GM20431 (cell line): ENCODE measurements around the gene POLDIP2.

Experiments used
- in situ Hi-C: fragments of 300-500 bp; cut with MseI, MboI; formaldehyde crosslinking; loops from one replicate; pipeline ENCODE4 v1.15.0; 2020; ENCODE audit warnings: low sequenced_read_pairs; ENCODE audit not compliant: unreplicated experiment

The POLDIP2 gene

GRCh38 chr17:28320215-28321061 lies 36.9 kb downstream of the POLDIP2 start:
- in situ Hi-C loops = no loop called here

- in situ Hi-C loops = no loop called here
Measured at GRCh38 chr17:28319598-28319935, 37.8 kb downstream of the POLDIP2 start.

DNA sequence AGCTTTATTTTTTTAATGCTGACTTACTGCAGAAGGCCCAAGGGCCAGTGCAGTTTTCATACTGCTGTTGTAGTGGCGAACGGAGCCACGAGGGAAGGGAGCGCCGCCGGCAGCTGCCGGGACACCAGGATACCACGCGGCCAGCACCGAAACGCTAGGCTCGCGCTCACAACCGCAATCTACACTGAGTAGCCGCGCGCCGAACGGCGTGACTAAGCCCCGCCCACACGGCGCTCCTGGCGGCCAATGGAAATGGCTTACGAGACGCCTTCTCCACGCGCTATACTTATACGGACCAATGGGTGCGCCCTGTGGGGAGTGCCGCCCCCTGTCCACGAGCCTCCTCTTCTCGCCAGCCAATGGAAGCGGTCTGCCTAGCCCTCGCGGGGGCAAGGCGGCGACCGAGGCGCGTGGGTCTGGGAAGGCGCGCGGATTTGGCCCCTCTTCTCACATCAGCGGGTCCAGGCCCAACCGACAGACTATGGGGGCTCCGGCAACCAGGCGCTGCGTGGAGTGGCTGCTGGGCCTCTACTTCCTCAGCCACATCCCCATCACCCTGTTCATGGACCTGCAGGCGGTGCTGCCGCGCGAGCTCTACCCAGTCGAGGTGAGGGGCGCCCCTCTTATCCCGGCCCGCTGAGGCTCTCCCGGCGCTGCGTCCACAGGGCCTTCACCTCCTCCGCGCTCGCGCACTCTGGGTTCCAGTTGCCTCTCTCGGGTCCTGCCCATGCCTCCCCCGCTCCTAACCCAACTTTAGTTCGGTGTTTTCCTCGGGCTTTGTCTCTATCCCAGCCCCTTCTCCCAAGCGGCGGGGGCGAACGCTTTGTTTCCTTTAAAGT lies 38.3 kb downstream of the POLDIP2 start, which contains the start of gene TMEM97:
TMEM97 (plus strand) TSS at position 442 of the 839 bp plus-strand sequence; CDS start at position 482, 40 bp downstream.
- in situ Hi-C loops = no loop called here

DNA sequence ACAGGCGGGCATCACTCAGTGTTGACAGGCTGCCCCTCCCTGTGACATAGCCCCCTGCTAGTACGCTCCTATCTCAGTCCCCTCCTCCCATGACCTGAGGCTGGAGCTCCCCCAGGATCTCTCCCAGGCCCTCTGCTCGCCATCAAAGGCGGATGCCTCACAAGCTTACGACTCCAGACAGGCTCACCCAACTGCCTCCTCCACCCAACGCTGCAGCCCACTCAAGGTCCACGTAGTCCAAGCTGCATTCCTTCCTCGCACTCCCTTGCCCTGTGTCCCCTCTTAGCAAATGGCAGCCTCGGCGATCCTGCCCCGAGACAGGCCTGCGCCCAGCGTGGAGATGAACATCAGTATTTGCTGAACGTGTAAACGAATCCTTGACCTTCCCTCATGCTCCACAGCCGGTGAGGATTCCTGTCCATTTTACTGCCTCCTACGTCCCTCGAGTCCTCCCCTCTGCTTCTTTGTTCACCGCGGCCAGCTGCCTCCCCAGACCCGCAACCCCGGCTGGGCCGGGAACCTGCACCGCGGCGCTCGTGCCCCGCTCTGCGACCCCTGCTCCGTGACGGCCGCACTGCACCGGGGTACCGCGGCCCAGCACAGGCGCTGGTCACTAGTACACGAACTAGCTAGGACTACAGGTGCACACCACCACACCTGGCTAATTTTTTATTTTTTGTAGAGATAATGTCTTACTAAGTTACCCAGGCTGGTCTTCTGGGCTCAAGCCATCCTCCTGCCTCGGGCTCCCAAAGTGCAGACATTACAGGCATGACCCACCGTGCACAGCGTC lies 39.2 kb downstream of the POLDIP2 start:
- in situ Hi-C loops = no loop called here

DNA sequence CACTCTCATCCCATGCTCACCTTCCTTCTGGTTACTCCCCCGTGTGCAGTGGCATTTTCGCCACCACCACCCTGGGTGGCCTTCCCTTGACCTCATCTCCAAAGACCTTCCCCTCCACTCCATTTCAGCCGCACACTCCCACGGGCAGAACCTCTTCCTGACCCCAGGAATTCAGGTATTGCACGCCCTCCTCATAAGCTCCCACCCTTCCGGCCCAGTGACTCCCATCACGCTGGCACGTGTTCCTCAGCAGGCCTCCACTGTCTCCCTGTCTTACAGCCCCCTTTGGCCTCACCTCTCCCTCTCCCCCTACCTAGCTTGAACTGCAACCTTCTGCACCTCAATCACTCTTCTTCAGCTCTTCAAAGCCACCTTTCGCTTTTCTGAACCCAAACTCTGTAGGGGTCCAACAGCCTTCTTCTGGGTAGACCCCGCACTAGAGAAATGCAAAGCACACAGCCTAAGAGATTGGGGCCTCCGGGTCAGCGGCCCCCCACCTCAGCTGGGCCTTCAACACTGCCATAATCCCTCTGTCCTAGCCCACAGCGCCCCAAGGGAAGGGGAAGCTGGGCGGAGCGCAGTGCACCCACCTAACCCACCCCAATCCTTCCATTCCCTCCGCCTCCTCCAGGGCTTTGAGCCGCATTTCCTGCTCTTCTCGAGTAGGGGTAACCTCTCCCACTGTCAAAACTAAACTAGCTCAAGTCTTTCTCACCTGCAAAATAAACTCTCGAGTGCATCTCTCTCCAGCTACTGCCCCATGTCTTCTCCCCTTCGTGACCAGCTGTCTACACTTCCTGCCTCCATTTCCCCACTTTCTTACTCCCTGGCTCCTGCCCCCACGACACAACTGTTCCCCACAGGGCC lies 40.0 kb downstream of the POLDIP2 start:
- in situ Hi-C loops = no loop called here

DNA sequence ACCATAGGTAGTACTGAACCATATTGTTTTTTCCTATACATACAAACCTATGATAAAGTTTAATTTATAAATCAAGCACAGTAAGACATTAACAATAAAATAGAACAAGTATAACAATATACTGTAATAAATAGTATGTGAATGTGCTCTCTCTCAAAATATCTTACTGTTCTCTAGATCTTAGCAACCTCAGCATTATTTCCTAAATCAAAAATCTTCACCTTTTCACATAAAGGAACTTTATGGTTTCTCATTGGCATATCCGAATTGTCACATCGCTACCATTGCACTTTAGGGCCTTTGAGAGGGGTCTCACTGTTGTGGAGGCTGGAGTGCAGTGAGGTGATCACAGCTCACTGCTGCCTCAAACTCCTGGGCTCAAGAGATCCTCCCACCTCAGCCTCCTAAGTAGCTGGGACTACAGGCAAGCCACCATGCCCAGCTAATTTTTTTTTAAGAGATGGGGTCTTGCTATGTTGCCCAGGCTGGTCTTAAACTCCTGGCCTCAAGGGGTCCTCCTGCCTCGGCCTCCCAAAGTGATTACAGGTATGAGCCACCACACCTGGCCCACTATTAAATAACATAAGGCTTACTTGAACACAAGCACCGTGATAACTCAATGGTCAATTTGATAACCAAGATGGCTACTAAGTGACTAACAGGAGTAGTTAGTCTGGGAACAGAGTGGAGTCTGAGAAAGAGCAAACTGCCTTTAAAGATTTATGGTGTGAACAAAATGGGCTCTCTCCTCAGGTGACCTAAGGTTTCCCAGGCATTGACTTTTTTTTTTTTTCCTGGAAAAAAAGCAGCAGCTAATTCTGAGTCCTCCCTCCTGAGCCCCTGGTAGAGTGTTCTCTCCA lies 41.3 kb downstream of the POLDIP2 start:
- in situ Hi-C loops = no loop called here

- in situ Hi-C loops = no loop called here
Measured at GRCh38 chr17:28313841-28314240, 43.5 kb downstream of the POLDIP2 start.

DNA sequence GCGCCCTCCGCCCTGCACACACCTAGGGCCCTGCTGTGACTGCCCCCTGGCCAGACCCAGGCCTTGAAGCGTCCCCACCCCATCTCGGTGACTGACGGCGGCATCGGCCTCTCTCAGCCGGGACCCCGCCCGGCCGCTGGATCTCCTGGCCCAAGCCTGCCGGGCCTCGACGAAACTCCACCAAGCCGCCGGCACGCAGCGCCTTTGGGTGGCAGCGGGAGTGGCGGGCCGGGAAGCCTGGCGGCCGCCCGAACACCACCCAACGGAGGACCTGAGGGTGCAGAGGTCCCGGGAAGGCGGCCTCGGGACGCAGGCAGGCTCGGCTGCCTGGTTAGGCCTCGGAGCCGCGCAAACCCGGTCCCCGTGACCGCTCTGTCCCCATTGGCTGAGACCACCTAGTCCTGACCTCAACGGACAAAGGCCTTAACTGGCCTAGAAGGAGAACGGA lies 50.3 kb downstream of the POLDIP2 start:
- in situ Hi-C loops = no loop called here

DNA sequence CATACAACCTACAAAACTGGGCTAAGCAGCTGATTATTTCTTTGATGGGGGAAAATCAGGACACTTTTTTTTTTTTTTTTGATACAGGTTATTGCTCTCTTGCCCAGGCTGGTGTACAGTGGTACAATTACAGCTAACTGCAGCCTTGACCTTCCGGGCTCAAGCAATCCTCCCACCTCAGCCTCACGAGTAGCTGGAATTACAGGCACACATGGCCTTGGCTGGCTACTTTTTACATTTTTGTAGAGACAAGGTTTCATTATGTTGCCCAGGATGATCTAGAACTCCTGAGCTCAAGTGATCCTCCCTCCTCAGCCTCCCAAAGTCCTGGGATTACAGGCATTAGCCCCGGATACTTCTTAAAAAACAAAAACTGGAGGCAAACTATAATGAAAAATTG lies 58.9 kb downstream of the POLDIP2 start:
- in situ Hi-C loops = no loop called here
